HG03460 (cell line): ENCODE measurements around the gene ASTL.
A peak's percentile ranks its signal among the peaks of the same experiment; 100 is the strongest.
"Not testable (repeated sequence)": the region's sequence is repeated elsewhere in the genome, so short reads cannot be mapped to it uniquely, and the experiment has no call there.

Source experiments
- ATAC-seq: cut with Tn5 transposase; IDR thresholded peaks from one replicate; pipeline ENCODE4 v1.9.1; 2021; ENCODE audit not compliant: unreplicated experiment

ASTL gene

GRCh38 chr2:96138179-96139145, at the start of gene ASTL:
ASTL (minus strand) TSS chr2:96138502; CDS start chr2:96138436, 66 bp downstream.
- peak; percentile 38 for ATAC-seq

DNA sequence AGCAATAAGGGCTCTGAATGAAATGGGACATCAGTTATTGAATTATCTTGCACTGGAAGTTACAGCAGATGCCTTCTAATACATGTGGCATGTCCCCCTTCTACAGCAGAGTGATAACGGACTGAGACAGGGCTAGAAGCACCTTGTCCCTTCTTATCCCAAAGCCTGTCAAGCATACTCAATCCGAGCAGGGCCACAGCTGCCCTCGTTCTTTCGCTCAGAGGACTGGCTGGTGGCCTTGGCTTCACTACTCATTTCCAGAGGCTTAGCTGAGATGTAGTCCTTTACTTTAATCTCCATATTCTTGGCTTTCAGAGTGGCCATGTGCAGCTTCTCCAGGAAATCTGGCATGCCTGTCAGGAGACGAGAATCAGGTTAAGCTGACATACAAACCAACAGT, 48.3 kb upstream of the ASTL start:
- no peak for ATAC-seq

GRCh38 chr2:96185516-96185915, 47.2 kb upstream of the ASTL start:
- no peak for ATAC-seq

- no peak for ATAC-seq
Measured at GRCh38 chr2:96184989-96185388, 46.7 kb upstream of the ASTL start.

- ATAC-seq: no peak
Measured at GRCh38 chr2:96184188-96184587, 45.9 kb upstream of the ASTL start.

GRCh38 chr2:96181529-96181928, 43.2 kb upstream of the ASTL start:
- no peak for ATAC-seq

GRCh38 chr2:96180521-96180920, 42.2 kb upstream of the ASTL start:
- no peak for ATAC-seq

GRCh38 chr2:96180002-96180401, 41.7 kb upstream of the ASTL start:
- no peak for ATAC-seq

DNA sequence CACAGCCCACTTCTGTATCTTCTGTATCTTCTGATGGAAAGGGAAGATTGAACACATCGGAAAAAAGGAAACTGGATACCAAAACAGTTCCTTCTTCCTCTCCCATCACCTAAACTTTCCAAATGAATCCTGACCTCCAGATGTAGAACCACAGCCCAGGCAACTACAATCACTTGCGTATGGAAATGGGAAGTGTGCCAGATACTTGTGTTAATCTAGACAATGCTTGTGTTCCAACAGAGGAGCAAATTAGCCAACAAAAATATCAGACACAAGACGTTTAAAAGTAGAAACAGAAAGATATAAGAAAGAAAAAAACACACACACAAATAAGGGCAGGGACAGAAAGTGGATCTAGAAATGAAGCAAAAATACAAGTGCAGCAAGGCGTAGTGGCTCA, 38.4 kb upstream of the ASTL start:
- ATAC-seq: no peak

GRCh38 chr2:96175951-96176350, 37.6 kb upstream of the ASTL start:
- ATAC-seq: no peak

DNA sequence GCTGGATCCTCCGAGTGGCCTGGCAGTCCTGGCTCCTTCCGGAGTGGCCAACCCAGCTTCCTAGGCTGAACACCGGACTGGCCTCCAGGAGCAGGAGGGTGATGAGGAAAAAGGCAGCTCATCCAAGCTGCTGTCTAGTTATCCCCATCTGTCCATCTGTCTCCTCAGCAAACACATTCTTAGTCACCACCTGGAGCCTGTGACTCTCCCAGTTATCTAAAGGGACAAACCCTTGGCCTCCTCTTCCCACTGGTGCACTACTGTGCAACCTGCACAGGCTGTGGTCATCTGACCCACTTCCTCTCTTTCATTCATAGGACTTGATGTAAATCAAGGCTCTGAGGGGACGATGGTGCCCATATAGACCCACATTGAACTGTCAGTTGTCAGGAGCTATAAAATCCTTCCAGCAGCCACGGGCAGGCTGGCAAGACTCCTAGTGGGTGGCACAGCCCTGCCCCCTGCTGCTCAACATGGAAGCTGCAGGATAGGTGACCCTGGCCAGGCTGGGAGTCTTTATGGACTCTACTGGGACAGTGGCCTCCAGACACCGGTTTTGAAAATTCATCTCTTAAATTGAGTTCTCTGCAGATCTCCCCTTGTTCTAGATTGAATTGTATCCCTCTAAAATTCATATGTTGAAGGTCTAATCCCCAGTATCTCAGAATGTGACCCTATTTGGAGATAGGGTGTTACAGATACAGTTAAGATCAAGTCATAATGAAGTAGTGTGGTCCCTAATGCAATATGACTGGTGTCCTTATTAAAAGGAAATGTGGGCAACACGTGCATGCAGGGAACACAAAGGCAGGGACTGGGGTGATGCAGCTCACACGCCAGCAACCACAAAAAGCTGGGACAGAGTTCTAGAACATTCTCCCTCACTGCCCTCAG, 36.2 kb upstream of the ASTL start:
- no peak for ATAC-seq

- ATAC-seq: no peak
Measured at GRCh38 chr2:96171831-96172230, 33.5 kb upstream of the ASTL start.

- ATAC-seq: no peak
Measured at GRCh38 chr2:96170626-96171025, 32.3 kb upstream of the ASTL start.

GRCh38 chr2:96169868-96170507, 31.7 kb upstream of the ASTL start:
- ATAC-seq: no peak

DNA sequence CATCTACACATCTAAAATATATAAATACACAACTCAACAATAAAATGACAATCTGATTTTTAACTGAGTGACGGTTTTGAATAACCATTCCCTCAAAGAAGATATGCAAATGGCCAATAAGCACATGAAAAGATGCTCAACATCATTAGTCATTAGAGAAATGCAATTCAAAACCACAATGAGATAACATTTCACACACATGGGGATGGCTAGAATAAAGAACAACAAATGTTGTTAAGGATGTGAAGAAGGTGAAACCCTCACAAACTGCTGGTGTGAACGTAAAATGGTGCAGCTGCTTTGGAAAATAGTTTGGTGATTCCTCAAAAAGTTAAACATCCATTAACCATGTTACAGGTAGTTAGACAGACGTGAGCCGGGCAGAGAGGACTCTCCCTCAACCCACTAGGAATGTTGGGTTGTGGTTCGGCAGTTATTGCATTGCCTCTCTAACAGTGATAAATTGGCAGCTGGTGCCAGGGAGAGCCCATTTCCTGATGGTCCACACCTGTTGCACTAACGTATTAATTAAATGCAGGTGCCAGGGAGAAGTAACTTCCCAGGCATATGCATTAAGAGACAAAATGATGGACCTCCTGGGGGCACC, 29.2 kb upstream of the ASTL start:
- no peak for ATAC-seq

DNA sequence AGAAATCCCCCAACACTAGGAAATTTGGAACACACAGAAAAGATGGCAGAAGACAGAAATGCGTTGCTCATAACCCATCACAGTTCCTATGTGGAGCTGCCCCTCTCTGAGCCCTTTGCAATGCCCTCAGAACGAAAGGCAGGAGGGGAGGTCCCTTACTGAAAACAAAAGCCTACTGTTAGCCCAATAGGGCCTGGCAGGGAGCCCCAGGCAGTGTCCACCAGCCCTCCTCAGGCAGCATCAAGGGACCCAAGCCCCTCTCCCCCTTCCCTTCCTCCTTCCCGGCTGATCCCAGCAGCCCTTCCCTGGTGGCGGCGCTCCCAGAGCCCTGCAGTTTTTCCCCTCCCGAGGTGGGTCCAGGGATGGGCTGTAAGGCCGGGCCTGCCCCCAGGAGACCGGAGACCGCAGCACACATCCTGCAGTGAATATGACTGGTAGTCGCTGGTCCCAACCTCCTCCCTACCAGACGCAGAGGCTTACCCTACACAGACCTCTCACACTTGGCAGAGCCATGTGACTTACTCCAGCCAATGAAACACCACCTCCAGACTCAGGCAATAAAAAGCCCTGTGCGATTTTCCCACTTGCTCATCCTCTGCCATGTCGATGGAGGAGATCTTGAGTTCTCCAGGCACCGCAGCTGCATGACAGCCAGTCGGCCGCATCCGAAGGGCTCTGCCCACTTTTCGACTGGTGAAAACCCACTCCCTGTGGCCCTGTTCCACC, 26.3 kb upstream of the ASTL start:
- peak; percentile 45 for ATAC-seq

DNA sequence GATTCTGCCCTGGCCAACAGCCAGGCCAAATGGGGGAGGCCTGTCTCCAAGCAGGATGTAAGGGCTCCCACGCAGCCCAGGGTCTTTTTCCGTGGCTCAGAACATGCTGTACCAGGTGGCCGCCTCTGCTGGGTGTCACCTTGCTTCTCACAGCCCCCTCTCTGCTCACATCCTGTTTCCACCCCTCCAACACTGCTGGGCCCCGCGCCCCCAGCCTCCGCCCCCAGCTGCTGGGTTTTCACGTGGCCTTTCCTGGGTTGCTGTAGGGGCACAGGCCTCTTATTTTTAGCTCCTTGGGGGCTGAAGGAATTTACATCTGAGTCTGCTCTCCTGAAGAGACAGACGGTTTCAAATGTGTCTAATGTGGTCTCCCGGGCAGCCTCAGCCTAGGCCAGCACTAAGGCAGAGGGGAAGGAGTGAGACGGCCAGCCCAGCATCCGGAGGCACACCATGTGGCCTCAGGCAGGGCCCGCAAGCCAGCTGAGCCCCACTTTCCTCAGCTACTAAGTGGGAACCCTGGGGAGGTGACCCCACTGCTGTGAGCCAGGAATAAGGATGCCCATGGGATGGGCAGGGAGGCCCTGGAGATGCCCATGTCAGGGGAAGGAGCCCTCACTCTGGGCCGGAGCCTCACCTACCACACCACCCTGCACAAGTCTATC, 25.6 kb upstream of the ASTL start:
- peak; percentile 66 for ATAC-seq

GRCh38 chr2:96163415-96163767, 25.1 kb upstream of the ASTL start:
- ATAC-seq: no peak

- ATAC-seq: no peak
Measured at GRCh38 chr2:96161898-96162297, 23.6 kb upstream of the ASTL start.

DNA sequence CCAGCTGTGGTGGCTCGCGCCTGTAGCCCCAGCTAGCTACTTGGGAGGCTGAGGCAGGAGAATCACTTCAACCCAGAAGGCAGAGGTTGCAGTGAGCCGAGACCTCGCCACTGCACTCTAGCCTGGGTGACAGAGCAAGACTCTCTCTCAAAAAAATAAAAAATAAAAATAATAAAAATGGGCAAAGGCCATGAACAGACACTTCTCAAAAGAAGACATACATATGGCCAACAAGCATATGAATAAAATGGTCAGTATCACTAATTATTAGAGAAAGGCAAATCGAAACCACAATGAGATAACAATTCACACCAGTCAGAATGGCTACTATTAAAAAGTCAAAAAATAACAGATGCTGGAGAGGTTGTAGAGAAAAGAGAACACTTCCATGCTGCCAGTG, 22.1 kb upstream of the ASTL start:
- not testable (repeated sequence) for ATAC-seq
